GM21619 (cell line): ENCODE measurements around the gene POLE2.
A peak's percentile ranks its signal among the peaks of the same experiment; 100 is the strongest.
"Not testable (repeated sequence)": the region's sequence is repeated elsewhere in the genome, so short reads cannot be mapped to it uniquely, and the experiment has no call there.

Experiments
- ATAC-seq: cut with Tn5 transposase; IDR thresholded peaks from one replicate; pipeline ENCODE4 v1.9.1; 2021; ENCODE audit not compliant: unreplicated experiment

POLE2 gene

DNA sequence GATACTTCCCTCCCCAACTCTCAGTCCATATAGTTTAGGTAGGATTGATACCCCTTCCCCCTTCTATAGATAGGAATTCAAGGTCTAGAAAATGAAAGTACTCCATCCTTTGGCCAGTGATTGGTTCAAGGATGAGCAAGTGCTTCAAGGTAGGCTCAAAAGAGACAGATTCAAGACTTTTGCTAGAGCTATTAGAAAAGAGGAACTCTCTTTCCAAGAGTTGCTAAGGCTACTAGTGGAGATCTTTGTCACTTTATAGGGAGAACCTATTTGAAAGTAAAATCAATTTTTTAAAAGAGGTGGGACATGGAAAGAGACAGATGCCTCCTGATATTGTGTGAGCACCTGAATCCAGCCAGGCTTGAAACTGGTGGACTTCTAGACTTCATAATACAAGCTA, 17.5 kb downstream of the POLE2 start:
- ATAC-seq = no peak

DNA sequence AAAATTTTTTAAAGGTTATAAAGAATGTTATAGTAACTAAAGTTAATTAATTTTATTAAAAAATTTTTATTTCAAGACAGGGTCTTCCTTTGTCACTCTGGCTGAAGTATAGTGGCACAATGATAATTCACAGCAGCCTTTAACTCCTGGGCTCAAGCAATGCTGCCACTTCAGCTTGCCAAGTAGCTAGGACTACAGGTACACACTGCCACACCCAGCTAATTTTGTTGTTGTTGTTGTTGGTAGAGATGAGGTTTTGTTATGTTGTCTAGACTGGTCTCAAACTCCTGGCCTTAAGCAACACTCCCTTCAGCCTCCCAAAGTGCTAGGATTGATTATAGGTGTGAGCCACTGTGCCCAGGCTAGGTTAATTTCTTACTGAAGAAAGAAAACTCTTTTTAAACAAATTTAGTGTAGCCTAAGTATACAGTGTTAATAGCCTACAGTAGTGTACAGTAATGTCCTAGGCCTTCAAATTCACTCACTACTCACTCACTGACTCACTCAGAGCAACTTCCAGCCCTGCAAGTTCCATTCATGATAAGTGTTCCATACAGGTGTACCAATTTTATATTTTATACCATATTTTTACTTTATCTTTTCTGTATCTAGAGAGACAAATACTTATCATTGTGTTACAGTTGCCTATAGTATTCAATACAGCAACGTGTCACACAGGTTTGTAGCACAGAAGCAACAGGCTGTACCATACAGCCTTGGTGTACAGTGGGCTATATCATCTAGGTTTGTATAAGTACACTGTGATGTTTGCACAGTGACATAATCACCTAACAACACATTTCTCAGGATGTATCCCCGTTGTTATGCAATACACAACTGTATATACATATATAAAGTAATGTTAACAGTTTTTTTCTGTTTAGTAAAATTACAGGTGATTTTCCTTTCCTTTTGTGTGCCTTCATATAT, 28.2 kb downstream of the POLE2 start:
- ATAC-seq = no peak

DNA sequence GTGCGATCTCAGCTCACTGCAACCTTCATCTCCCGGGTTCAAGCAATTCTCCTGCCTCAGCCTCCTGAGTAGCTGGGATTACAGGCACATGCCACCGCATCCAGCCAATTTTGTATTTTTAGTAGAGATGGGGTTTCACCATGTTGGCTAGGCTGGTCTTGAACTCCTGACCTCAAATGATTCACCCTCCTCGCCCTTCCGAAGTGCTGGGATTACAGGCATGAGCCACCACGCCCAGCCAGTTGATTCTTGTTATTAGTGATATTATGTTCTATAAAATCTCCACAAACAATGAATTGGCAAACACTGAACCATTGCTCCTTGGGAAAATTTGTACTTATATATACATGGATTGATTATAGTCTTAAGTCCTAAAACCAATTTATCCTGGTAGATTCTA, 30.5 kb downstream of the POLE2 start:
- ATAC-seq = not testable (repeated sequence)

DNA sequence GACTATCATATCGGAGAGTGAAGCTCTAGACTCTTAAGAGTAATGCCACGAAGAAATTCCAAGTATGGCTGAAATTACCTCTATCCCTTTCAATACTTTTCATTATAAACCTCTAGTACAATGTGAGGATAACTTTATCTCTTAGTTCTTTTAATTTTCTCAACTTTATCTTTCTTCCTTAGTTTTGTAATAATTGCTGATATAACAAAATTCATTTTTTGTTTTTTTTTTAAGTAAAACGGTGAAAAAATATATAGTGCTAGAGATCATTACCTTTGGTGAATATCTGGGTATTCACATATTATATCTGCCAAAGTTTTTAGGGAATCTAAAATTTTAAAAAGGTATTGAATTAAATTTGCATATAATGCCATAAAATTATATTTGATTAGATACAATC, 33.5 kb downstream of the POLE2 start:
- ATAC-seq = no peak

DNA sequence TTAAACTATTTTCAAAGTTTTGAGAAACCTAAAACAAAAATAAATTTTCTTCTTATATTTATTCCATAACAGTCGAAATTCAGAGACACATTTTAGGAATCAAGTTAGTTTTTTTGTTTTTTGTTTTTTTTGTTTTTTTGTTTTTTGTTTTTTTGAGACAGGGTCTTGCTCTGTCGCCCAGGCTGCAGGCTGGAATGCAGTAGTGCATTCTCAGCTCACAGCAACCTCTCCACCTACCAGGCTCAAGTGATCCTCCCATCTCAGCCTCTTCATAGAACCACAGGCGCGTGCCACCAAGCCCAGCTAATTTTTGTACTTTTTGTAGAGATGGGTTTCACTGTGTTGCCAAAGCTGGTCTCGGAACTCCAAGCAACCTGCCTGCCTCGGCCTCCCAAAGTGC, 34.5 kb downstream of the POLE2 start:
- no peak for ATAC-seq

DNA sequence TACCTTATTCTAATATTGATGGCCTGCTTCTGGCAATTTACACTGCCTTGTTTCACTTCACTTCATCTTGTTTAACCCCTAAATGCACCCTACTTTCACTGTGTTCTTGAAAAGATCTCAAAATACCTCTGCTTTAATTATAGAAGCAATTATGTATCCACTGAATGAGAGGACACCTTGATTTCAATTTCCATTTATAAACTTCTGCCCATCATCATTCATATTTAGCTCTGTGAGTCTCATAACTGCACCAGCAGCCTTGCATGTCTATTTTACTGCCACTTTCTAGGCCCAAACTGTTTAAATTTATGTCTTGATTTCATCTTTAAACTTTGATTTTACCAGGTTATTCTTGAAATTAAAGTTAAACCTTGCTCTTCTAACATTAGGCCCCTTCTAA, 45.9 kb downstream of the POLE2 start:
- ATAC-seq = no peak

DNA sequence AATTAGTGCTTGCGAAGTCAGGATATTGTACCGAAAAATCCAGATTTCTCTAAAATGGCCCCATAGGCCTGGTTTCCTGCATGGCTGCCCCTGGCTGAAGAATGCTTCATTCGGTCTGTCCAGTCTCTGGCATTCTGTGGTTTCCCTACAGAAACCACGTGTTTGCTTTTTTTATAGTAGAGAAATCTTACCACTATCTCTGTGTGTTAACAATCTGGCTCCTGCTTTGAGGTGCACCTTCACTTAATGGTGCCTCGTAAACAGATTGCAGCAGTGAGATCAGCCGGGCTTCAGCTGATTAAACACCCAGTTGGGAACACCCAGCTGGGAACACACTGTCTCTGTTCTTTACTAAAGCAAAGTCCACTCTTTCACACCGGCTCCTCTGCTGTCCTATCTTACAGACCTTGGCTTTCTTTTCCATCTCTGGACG, 46.3 kb downstream of the POLE2 start:
- ATAC-seq = no peak

DNA sequence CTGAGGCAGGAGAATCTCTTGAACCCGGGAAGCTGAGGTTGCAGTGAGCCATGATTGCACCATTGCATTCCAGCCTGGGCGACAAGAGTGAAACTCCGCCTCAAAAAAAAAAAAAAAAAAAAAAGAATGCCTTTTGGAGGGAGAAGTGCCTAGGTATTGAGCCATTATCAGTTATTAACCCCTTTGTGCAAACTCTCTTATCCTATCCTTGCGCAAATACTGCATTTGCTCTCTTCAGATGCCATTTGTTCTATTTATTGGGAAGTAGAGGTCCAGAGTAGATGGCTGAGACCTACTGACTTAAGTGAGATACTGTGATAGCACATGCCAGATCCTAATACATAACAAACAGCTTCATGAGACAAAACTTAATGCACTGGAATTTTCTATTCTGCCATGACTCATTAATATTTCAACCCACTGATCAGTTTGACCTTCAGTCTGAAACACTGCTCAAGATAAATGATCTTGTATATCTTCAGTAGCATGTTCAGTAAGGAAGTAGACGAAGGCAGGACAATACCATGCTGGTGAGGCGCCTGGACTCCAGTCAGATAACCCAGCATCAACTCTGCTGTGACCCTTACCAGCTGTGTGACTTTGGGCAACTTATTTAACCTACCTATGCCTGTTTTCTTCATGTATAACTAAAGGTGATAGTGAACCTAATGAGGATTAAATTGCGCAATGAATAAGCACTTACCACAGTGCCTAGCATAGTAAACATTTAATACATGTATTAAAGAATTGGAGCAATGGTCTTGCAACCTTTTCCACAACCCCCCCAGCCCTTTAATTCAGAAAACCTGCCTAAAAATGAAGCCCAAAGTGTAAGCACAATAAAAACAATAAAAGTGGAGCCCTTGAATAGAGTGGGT, 47.2 kb downstream of the POLE2 start:
- ATAC-seq = no peak

DNA sequence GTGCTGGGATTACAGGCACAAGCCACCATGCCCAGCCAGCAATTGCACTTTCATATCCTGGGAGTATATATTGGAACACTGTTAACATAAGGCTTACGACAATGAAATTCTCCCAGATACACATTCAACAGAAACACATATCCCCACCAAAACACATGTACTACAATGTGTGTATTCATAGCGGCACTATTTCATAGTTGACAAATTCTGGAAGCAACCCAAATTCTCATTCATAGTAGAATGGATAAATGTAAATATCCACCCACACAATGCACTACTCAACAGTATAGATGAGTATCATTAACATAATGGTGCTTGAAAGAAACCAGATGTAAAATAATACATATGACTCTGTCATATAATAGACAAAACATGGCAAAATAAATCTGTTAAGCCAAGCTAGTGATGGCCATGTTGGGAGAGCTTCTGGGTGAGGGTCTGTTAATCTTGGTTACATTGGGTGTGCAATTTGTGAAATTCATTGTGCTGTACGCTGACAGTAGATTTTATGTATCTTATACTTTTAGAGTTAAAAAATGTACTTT, 50.4 kb downstream of the POLE2 start:
- no peak for ATAC-seq

DNA sequence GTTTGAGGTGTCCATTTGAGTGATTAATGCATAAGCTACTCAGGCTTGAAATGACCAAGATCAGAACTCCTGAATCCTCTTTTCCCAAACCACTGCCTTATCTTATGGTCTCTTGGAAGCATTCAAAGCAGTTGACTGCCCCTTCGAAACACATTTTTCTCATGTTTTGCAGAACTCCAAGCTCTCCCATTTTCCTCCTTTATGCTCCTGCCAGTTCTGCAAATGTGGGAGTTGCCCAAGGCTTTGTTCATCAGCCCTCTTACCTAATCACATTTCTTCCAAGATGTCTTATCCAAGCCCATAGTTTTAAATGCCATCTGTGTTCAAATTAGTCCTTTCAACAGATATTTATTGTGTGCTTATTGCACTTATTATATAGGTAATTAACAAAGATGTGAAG, 51.1 kb downstream of the POLE2 start:
- no peak for ATAC-seq

DNA sequence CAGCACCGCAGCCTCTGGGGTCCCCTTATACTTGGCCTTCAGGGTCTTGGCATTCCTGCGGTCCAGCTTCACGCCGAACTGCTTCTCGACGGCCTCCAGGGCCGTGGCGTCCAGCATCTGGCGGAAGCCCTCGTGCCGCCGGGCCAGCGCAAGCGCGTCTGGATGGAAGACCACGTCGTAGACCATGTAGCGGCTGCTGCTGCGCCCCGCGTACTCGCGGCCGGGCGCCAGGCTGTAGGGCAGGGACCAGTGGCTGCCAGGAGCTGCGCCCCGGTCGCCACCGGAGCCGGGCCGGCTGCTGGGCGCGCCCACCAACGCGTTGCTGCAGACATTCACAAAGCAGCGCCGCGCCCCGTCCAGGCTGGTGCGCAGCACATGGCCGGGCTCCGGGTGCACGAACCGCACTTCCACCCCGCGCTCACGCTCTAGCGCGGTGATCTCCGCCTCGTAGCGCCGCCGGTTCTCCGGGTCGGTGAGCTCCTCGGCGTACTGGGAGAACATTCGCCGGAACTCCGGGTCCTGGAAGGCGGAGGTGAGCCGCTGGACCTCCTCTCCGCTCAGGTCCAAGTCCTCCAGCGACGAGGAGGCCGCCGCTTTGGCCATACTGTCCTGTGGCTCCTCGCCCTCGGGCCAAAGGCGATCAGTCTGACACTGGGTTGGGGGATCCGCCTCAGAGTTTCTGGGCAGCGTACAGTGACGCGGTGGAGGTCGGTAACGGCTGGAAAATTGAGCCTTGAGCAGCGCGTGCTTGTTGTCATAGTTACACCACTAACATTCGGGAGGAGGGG, 53.3 kb downstream of the POLE2 start, which contains the start of gene DNAAF2:
DNAAF2 (minus strand) TSS at position 698 of the 788 bp plus-strand sequence; CDS start at position 603, 95 bp downstream.
- peak; percentile 23 for ATAC-seq

DNA sequence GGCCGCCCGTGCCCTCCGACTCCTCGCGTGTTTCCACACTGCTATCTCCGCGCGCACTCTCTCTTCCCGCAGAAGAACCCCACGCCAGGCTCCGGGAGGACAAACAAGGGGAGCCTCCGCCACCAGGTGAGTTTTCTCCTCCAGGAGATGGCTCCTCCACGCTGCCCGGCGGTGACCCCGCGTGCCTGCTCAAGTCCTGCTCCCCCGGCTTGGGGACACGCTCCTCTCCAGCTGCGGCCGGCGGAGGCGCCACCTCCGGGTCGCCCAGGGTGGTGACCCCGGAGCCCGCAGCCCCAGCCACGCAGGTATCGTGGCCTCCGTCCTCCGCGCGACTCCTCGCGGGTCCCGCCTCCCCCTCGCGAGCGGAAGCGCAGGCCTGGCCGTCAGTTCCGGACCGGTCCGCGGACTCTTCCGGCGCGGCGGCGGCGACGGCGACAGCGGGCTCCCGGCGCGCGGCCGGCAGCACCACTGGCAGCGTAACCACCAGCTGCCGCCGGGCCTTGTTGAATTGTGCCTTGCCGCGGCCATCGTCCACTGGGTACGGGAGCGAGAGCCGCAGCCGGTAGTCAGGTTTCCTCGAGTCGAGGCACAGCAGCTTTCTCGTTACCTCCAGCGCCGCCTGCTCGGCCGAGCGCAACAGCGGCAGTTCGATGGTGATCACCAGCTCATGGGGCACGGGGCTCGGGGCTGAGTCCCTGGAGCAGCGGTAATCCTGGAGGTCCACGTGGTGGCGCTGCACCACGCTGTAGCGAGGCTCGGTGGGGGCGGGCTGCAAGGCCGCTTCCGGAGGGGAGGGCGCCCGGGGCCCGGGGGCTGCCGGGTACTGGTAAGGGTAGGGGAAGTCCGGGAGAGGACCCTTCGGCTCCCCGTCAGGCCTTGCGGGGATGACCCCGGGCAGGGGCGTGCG, 54.1 kb downstream of the POLE2 start:
- ATAC-seq = peak; percentile 74

DNA sequence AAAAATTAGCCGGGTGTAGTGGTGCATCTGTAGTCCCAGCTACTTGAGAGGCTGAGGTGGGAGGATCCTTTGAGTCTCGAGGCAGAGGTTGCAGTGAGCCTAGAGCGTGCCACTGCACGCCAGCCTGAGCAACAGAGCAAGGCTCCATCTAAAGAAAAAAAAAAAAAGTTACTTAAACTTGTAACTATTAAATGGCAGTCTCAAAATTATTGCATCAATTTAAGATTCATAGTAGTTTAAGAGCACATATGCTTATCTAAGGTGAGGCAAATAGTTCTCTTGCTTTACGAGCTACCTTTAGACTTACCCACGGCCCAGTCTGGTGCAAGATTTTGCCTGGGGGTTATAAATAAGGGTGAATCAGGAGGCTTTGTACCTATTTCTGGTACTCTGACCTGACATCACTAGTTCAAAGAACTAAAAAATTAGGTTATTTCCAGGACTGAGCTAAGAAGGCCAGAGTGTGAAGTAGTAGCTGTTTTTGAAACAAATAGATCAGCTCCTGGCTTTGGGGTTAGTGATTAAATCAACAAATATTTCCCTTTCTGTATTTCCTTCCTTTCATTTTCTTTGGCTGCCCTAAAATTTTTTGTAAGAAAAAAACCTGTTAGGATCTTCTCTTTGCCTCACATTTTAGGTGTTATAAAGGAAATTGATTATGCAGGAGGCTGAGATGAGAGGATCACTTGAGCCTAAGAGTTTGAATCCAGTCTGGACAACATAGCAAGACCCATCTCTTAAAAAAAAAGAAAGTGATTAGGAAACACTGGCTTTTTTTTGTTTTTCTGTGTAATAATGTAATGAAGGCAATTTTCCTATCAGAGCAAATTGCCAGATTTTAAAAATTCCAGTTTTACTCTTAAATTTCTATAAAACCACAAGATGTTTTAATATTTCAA, 63.8 kb downstream of the POLE2 start:
- ATAC-seq = no peak

DNA sequence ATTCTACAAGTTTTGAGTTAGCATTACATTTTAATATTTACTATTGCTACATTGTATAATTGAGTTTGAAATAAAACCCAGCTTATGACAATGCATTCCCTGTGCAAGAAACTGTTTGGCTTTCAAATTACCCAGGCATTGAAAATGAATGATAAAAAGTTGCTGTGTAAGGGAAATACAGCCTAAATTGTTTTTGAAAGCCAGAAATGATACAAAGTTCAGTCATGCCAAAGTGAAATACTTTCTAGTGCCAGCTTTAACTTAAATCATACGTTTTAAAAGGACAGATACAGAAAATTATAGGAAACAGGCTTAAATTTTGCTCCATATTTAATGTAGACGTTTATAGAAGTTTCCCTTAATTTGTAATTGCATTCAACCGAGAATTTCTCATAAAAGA, 64.6 kb downstream of the POLE2 start:
- ATAC-seq = no peak

DNA sequence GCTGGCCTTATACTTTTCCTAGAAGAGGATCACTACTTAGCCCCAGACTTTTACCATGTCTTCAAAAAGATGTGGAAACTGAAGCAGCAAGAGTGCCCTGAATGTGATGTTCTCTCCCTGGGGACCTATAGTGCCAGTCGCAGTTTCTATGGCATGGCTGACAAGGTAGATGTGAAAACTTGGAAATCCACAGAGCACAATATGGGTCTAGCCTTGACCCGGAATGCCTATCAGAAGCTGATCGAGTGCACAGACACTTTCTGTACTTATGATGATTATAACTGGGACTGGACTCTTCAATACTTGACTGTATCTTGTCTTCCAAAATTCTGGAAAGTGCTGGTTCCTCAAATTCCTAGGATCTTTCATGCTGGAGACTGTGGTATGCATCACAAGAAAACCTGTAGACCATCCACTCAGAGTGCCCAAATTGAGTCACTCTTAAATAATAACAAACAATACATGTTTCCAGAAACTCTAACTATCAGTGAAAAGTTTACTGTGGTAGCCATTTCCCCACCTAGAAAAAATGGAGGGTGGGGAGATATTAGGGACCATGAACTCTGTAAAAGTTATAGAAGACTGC, 65.9 kb downstream of the POLE2 start:
- ATAC-seq = no peak

DNA sequence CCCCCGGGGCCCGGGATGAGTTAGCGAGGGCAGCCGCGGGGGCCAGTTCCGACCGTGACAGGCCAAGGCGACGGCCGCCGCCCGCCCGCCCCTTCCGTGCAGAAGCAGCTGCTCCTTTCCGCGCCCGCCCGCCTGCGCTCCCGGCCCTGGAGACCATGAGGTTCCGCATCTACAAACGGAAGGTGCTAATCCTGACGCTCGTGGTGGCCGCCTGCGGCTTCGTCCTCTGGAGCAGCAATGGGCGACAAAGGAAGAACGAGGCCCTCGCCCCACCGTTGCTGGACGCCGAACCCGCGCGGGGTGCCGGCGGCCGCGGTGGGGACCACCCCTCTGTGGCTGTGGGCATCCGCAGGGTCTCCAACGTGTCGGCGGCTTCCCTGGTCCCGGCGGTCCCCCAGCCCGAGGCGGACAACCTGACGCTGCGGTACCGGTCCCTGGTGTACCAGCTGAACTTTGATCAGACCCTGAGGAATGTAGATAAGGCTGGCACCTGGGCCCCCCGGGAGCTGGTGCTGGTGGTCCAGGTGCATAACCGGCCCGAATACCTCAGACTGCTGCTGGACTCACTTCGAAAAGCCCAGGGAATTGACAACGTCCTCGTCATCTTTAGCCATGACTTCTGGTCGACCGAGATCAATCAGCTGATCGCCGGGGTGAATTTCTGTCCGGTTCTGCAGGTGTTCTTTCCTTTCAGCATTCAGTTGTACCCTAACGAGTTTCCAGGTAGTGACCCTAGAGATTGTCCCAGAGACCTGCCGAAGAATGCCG, 66.7 kb downstream of the POLE2 start:
- ATAC-seq = peak; percentile 25
